ENCODE measurements around the gene KCNJ13.

GRCh38 chr2:232800166-232800565 lies 23.8 kb upstream of the KCNJ13 start:
- TF ChIP-seq EZH2 (optimal IDR thresholded peaks at IDR 0.05; ENCODE audit: low read depth, low read length) (no peak), EZH2phosphoT487 (IDR thresholded peaks at IDR 0.05; ENCODE audit: low read length) (no peak)
- TF ChIP-seq, protein P1, sequence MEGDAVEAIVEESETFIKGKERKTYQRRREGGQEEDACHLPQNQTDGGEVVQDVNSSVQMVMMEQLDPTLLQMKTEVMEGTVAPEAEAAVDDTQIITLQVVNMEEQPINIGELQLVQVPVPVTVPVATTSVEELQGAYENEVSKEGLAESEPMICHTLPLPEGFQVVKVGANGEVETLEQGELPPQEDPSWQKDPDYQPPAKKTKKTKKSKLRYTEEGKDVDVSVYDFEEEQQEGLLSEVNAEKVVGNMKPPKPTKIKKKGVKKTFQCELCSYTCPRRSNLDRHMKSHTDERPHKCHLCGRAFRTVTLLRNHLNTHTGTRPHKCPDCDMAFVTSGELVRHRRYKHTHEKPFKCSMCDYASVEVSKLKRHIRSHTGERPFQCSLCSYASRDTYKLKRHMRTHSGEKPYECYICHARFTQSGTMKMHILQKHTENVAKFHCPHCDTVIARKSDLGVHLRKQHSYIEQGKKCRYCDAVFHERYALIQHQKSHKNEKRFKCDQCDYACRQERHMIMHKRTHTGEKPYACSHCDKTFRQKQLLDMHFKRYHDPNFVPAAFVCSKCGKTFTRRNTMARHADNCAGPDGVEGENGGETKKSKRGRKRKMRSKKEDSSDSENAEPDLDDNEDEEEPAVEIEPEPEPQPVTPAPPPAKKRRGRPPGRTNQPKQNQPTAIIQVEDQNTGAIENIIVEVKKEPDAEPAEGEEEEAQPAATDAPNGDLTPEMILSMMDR (IDR thresholded peaks at IDR 0.05; ENCODE audit: low read length): no peak
